ENCODE data around the gene SH2D6.

The SH2D6 gene

DNA sequence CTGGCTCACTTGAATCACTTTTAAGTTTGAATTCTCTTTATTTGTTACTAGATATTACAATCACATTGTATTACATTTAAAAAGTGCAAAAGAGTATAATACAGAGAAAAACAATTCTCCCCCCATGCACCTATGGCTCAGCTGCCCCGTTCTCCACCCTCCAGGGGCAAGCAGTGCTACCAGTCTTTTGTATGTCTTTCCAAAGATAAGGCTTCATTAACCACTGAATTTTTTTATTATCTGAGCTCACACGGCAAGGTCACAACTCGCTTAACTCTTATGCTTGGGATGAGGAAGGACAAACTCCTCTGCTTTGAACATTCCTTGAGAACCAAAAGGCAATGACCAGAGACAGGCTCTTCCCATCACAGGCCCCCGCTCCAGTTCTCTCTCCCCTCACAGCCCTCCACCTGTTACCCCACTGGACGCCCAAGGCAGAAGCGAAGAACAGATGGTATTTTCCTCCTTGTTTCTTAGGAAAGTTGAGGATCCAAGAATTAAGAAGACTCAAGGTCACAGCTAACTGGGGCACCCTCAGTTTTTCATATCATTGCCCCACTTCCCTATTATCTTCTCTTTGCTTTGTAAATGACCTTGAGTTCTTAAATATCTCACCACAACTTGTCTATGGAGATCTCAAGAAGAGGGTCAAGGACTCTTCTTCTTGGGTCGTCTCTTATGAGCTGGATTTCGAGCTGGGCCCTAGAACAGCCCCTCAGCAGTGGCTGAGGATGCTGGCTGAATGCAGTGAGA is 30.1 kb downstream of the SH2D6 start (continued):
- TF ChIP-seq, protein P1, sequence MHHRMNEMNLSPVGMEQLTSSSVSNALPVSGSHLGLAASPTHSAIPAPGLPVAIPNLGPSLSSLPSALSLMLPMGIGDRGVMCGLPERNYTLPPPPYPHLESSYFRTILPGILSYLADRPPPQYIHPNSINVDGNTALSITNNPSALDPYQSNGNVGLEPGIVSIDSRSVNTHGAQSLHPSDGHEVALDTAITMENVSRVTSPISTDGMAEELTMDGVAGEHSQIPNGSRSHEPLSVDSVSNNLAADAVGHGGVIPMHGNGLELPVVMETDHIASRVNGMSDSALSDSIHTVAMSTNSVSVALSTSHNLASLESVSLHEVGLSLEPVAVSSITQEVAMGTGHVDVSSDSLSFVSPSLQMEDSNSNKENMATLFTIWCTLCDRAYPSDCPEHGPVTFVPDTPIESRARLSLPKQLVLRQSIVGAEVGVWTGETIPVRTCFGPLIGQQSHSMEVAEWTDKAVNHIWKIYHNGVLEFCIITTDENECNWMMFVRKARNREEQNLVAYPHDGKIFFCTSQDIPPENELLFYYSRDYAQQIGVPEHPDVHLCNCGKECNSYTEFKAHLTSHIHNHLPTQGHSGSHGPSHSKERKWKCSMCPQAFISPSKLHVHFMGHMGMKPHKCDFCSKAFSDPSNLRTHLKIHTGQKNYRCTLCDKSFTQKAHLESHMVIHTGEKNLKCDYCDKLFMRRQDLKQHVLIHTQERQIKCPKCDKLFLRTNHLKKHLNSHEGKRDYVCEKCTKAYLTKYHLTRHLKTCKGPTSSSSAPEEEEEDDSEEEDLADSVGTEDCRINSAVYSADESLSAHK (tag by site-specific recombination; IDR thresholded peaks at IDR 0.05): no peak
- TF ChIP-seq, protein P2, sequence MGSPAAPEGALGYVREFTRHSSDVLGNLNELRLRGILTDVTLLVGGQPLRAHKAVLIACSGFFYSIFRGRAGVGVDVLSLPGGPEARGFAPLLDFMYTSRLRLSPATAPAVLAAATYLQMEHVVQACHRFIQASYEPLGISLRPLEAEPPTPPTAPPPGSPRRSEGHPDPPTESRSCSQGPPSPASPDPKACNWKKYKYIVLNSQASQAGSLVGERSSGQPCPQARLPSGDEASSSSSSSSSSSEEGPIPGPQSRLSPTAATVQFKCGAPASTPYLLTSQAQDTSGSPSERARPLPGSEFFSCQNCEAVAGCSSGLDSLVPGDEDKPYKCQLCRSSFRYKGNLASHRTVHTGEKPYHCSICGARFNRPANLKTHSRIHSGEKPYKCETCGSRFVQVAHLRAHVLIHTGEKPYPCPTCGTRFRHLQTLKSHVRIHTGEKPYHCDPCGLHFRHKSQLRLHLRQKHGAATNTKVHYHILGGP (tag by site-specific recombination; IDR thresholded peaks at IDR 0.05): no peak
- no peak for TF ChIP-seq ZNF558 (tag by site-specific recombination; IDR thresholded peaks at IDR 0.05)
- no peak for TF ChIP-seq ZEB2 (tag by site-specific recombination; IDR thresholded peaks at IDR 0.05)
- TF ChIP-seq KLF1 (tag by site-specific recombination; IDR thresholded peaks at IDR 0.05): no peak
- TF ChIP-seq, protein P3, sequence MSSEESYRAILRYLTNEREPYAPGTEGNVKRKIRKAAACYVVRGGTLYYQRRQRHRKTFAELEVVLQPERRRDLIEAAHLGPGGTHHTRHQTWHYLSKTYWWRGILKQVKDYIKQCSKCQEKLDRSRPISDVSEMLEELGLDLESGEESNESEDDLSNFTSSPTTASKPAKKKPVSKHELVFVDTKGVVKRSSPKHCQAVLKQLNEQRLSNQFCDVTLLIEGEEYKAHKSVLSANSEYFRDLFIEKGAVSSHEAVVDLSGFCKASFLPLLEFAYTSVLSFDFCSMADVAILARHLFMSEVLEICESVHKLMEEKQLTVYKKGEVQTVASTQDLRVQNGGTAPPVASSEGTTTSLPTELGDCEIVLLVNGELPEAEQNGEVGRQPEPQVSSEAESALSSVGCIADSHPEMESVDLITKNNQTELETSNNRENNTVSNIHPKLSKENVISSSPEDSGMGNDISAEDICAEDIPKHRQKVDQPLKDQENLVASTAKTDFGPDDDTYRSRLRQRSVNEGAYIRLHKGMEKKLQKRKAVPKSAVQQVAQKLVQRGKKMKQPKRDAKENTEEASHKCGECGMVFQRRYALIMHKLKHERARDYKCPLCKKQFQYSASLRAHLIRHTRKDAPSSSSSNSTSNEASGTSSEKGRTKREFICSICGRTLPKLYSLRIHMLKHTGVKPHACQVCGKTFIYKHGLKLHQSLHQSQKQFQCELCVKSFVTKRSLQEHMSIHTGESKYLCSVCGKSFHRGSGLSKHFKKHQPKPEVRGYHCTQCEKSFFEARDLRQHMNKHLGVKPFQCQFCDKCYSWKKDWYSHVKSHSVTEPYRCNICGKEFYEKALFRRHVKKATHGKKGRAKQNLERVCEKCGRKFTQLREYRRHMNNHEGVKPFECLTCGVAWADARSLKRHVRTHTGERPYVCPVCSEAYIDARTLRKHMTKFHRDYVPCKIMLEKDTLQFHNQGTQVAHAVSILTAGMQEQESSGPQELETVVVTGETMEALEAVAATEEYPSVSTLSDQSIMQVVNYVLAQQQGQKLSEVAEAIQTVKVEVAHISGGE (tag by site-specific recombination; conservative IDR thresholded peaks at IDR 0.05; ENCODE audit: low read depth): no peak
- TF ChIP-seq ZBTB8A (tag by site-specific recombination; IDR thresholded peaks at IDR 0.05): no peak

GRCh38 chr2:85449214-85449588 is 30.7 kb downstream of the SH2D6 start:
- Histone ChIP-seq H3K4me1 (ENCODE audit: control insufficient read depth, insufficient read depth, low read length) (no peaks in the 10 kb centered on the region; the same call in 1 of the 2 replicates), H3K36me3 (ENCODE audit: control insufficient read depth in 2 of 2, insufficient read depth in 1 of 2, low read length in 2 of 2) (no peaks in the 10 kb centered on the region), H3K9me3 (ENCODE audit: control insufficient read depth, insufficient read depth, low read depth, low read length) (no peaks in the 10 kb centered on the region), H3K27ac (ENCODE audit: extremely low read depth, low read depth, low read length) (no peak overlapping the region), H3K4me3 (ENCODE audit: low read depth, low read length) (no peak overlapping the region)
- TF ChIP-seq PRDM1 (tag by site-specific recombination; IDR thresholded peaks at IDR 0.05) (no peak), TRIM28 (IDR thresholded peaks at IDR 0.05; ENCODE audit: borderline replicate concordance, low read length) (no peak), GLIS1 (tag by site-specific recombination; IDR thresholded peaks at IDR 0.05) (peak; percentile 44), ZIC2 (tag by site-specific recombination; IDR thresholded peaks at IDR 0.05) (0 out of 2 replicates have a peak, but pooled peaks have one; percentile 33), ZNF670 (tag by site-specific recombination; IDR thresholded peaks at IDR 0.05; ENCODE audit: low read depth) (no peak)
- POLR2A ChIA-PET: interaction anchor here (1.4 kb wide), 1 partner anchor 91 kb away, joined by 3 read pairs; no protein-coding TSS in a partner anchor
- CTCF ChIA-PET: no interaction called here

- no peak overlapping the region for H3K27ac ChIP-seq (ENCODE audit: extremely low read depth, low read depth, low read length)
- TF ChIP-seq ZNF610 (tag by site-specific recombination; IDR thresholded peaks at IDR 0.05; ENCODE audit: borderline replicate concordance) (no peak), ZNF837 (tag by site-specific recombination; IDR thresholded peaks at IDR 0.05) (no peak), ZNF704 (tag by site-specific recombination; IDR thresholded peaks at IDR 0.05) (no peak), ZNF169 (tag by site-specific recombination; IDR thresholded peaks at IDR 0.05) (no peak), ZNF416 (tag by site-specific recombination; IDR thresholded peaks at IDR 0.05) (no peak), ZBTB26 (tag by site-specific recombination; optimal IDR thresholded peaks at IDR 0.05) (no peak)
- TF ChIP-seq, protein P4, sequence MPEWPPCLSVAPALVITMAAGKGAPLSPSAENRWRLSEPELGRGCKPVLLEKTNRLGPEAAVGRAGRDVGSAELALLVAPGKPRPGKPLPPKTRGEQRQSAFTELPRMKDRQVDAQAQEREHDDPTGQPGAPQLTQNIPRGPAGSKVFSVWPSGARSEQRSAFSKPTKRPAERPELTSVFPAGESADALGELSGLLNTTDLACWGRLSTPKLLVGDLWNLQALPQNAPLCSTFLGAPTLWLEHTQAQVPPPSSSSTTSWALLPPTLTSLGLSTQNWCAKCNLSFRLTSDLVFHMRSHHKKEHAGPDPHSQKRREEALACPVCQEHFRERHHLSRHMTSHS (tag by site-specific recombination; IDR thresholded peaks at IDR 0.05): no peak
- ChIA-PET POLR2A (no interaction called here), CTCF (no interaction called here)
- H3K4me3 ChIP-seq (ENCODE audit: low read depth, low read length): no peak overlapping the region
- H3K36me3 ChIP-seq (ENCODE audit: control insufficient read depth in 2 of 2, insufficient read depth in 1 of 2, low read length in 2 of 2): no peaks in the 10 kb centered on the region
- H3K9me3 ChIP-seq (ENCODE audit: control insufficient read depth, insufficient read depth, low read depth, low read length): no peaks in the 10 kb centered on the region
- H3K4me1 ChIP-seq (ENCODE audit: control insufficient read depth, insufficient read depth, low read length): no peaks in the 10 kb centered on the region
These were observed 33.7 kb downstream of the SH2D6 start for GRCh38 chr2:85452237-85452636.

Measured in HEK293 (cell line).